CD4-positive, CD25-positive, alpha-beta regulatory T cell (primary cell): Measurements from ENCODE around the gene ZWINT. TPM values are rescaled to one million over a fixed set of nuclear protein-coding genes. Genes with fewer than 3 reads are reported as not detected.

Experiments
- ATAC-seq, 2 donors: fragments of 150-1000 bp; cut with Tn5 transposase; one replicate each; pipeline ENCODE4 v1.10.0; 2021; ENCODE audit warnings: low read depth in 2 of 2, moderate number of reproducible peaks in 2 of 2, moderate library complexity in 1 of 2
- DNase-seq, 3 donors: peaks; one replicate each; pipeline versions ENCODE4 v3.0.0 to v3.0.0-alpha.2; 2012 to 2022; ENCODE audit warnings: mixed read lengths in 1 of 3
- H3K27ac ChIP-seq: one replicate; pipeline ENCODE4 v1.7.0; 2013; ENCODE audit warnings: mild to moderate bottlenecking, low read length; ENCODE audit not compliant: insufficient read depth, poor library complexity, severe bottlenecking
- H3K27me3 ChIP-seq: one replicate; pipeline ENCODE4 v1.7.0; 2013; ENCODE audit warnings: low read length; ENCODE audit not compliant: control insufficient read depth, insufficient read depth
- H3K36me3 ChIP-seq: one replicate; pipeline ENCODE4 v1.7.0; 2013; ENCODE audit warnings: mild to moderate bottlenecking, low read length, moderate library complexity; ENCODE audit not compliant: control insufficient read depth, insufficient read depth
- H3K4me1 ChIP-seq: 2 replicates; pipeline ENCODE4 v1.7.0; 2013; ENCODE audit warnings: mild to moderate bottlenecking, low read length; ENCODE audit not compliant: insufficient read depth, control insufficient read depth, poor library complexity, severe bottlenecking
- H3K4me3 ChIP-seq: one replicate; pipeline ENCODE4 v1.7.0; 2013; ENCODE audit warnings: low read depth, mild to moderate bottlenecking, low read length, moderate library complexity
- H3K9me3 ChIP-seq, 2 experiments: 1 replicate in 1 of 2; 2 replicates in 1 of 2; pipeline ENCODE4 v1.7.0; 2013; ENCODE audit warnings: low read length in 2 of 2, mild to moderate bottlenecking in 1 of 2, moderate library complexity in 1 of 2; ENCODE audit not compliant: control insufficient read depth in 2 of 2
- H3K27ac Mint-ChIP-seq, 3 donors: one replicate each; pipeline ENCODE4 v1.8.0; 2020 to 2022; ENCODE audit warnings: mild to moderate bottlenecking in 3 of 3, mixed read lengths in 3 of 3, moderate library complexity in 2 of 3
- H3K27me3 Mint-ChIP-seq: one replicate; pipeline ENCODE4 v1.8.0; 2022; ENCODE audit warnings: mild to moderate bottlenecking, mixed read lengths
- H3K36me3 Mint-ChIP-seq: one replicate; pipeline ENCODE4 v1.8.0; 2020; ENCODE audit warnings: mixed read lengths
- H3K4me1 Mint-ChIP-seq, 4 donors: one replicate each; pipeline ENCODE4 v1.8.0; 2020 to 2022; ENCODE audit warnings: mixed read lengths in 4 of 4, mild to moderate bottlenecking in 1 of 4
- H3K4me3 Mint-ChIP-seq, 4 donors: one replicate each; pipeline ENCODE4 v1.8.0; 2020 to 2022; ENCODE audit warnings: mild to moderate bottlenecking in 4 of 4, mixed read lengths in 4 of 4, moderate library complexity in 3 of 4
- H3K9me3 Mint-ChIP-seq, 7 donors: one replicate each; pipeline ENCODE4 v1.8.0; 2020 to 2022; ENCODE audit warnings: mixed read lengths in 7 of 7, mild to moderate bottlenecking in 3 of 7, moderate library complexity in 2 of 7
- polyA plus RNA-seq, 4 donors: library from polyadenylated mRNA; unstranded; fragments of 300-500 nt; fragmentation: Illumina TruSeq; gene quantifications; one replicate each; pipeline ENCODE4 v1.2.3, GENCODE V29; 2021
- total RNA-seq: library from RNA; stranded (reverse); gene quantifications from one replicate; pipeline ENCODE4 v1.2.3, GENCODE V29; 2022

Gene ZWINT
- total and polyA plus RNA-seq, 5 donors from 2014 or later, result 3.4 to 13.7 (median 10.0) TPM

- Histone ChIP-seq H3K27ac (no peak overlapping the region), H3K9me3 (no peaks in the 10 kb centered on the region), H3K4me1 (no peaks in the 10 kb centered on the region), H3K36me3 (no peaks in the 10 kb centered on the region), H3K4me3 (no peak overlapping the region), H3K27me3 (no peaks in the 10 kb centered on the region)
- ATAC-seq, result no peak
- H3K27ac Mint-ChIP-seq, result no peak overlapping the region
- no peaks in the 10 kb centered on the region for H3K27me3 Mint-ChIP-seq
- no peaks in the 10 kb centered on the region for H3K36me3 Mint-ChIP-seq
- H3K9me3 Mint-ChIP-seq, result peaks cover 0 to 2% (median 0%) of the 10 kb centered on the region in 7 donors
- peaks cover 3 to 20% (median 14%) of the 10 kb centered on the region in 4 donors for H3K4me1 Mint-ChIP-seq
- DNase-seq, result no peak
- H3K4me3 Mint-ChIP-seq, result no peak overlapping the region
These were observed 11.4 kb downstream of the ZWINT start for GRCh38 chr10:56349611-56350010.

GRCh38 chr10:56348101-56348500 lies 13.0 kb downstream of the ZWINT start:
- Mint-ChIP-seq H3K9me3 (peaks cover 0 to 4% (median 0%) of the 10 kb centered on the region in 7 donors), H3K4me3 (no peak overlapping the region), H3K27me3 (no peaks in the 10 kb centered on the region), H3K4me1 (peaks cover 0 to 20% (median 9%) of the 10 kb centered on the region in 4 donors), H3K36me3 (no peaks in the 10 kb centered on the region), H3K27ac (no peak overlapping the region)
- DNase-seq (no peak), ATAC-seq (no peak)
- no peaks in the 10 kb centered on the region for H3K4me1 ChIP-seq
- H3K27me3 ChIP-seq, result no peaks in the 10 kb centered on the region
- no peak overlapping the region for H3K27ac ChIP-seq
- no peaks in the 10 kb centered on the region for H3K36me3 ChIP-seq
- no peak overlapping the region for H3K4me3 ChIP-seq
- no peaks in the 10 kb centered on the region for H3K9me3 ChIP-seq

- H3K9me3 Mint-ChIP-seq, result peaks cover 0 to 4% (median 0%) of the 10 kb centered on the region in 7 donors
- DNase-seq (no peak), ATAC-seq (no peak)
- Histone ChIP-seq H3K4me3 (no peak overlapping the region), H3K4me1 (no peaks in the 10 kb centered on the region), H3K27ac (no peak overlapping the region), H3K27me3 (no peaks in the 10 kb centered on the region), H3K36me3 (no peaks in the 10 kb centered on the region), H3K9me3 (no peaks in the 10 kb centered on the region)
- peaks cover 0 to 20% (median 6%) of the 10 kb centered on the region in 4 donors for H3K4me1 Mint-ChIP-seq
- H3K36me3 Mint-ChIP-seq, result no peaks in the 10 kb centered on the region
- H3K27ac Mint-ChIP-seq, result no peak overlapping the region
- no peaks in the 10 kb centered on the region for H3K27me3 Mint-ChIP-seq
- H3K4me3 Mint-ChIP-seq, result no peak overlapping the region
These were observed 14.1 kb downstream of the ZWINT start for GRCh38 chr10:56346845-56347415.

- no peak overlapping the region for H3K27ac Mint-ChIP-seq
- peaks cover 3 to 9% (median 4%) of the 10 kb centered on the region in 7 donors for H3K9me3 Mint-ChIP-seq
- H3K36me3 Mint-ChIP-seq, result no peaks in the 10 kb centered on the region
- H3K4me3 Mint-ChIP-seq, result no peak overlapping the region
- H3K36me3 ChIP-seq, result no peaks in the 10 kb centered on the region
- H3K27ac ChIP-seq, result no peak overlapping the region
- H3K9me3 ChIP-seq, result peaks cover 2 to 14% of the 10 kb centered on the region in 2 experiments
- DNase-seq (no peak), ATAC-seq (no peak)
- H3K27me3 Mint-ChIP-seq, result no peaks in the 10 kb centered on the region
- H3K4me3 ChIP-seq, result no peak overlapping the region
- no peaks in the 10 kb centered on the region for H3K4me1 ChIP-seq
- H3K27me3 ChIP-seq, result no peaks in the 10 kb centered on the region
- no peaks in the 10 kb centered on the region for H3K4me1 Mint-ChIP-seq
These were observed 19.4 kb downstream of the ZWINT start for GRCh38 chr10:56341612-56342011.

GRCh38 chr10:56329961-56330360 lies 31.1 kb downstream of the ZWINT start:
- Histone ChIP-seq H3K36me3 (no peaks in the 10 kb centered on the region), H3K4me3 (no peak overlapping the region), H3K27ac (no peak overlapping the region), H3K27me3 (no peaks in the 10 kb centered on the region), H3K9me3 (no peaks in the 10 kb centered on the region), H3K4me1 (no peaks in the 10 kb centered on the region)
- Mint-ChIP-seq H3K4me1 (no peaks in the 10 kb centered on the region), H3K4me3 (no peak overlapping the region), H3K27me3 (no peaks in the 10 kb centered on the region), H3K9me3 (peaks cover 0 to 7% (median 0%) of the 10 kb centered on the region in 7 donors), H3K36me3 (no peaks in the 10 kb centered on the region), H3K27ac (no peak overlapping the region)
- no peak for DNase-seq
- no peak for ATAC-seq

GRCh38 chr10:56327118-56327517 lies 33.9 kb downstream of the ZWINT start:
- Histone ChIP-seq H3K27ac (no peak overlapping the region), H3K36me3 (no peaks in the 10 kb centered on the region), H3K9me3 (no peaks in the 10 kb centered on the region), H3K27me3 (no peaks in the 10 kb centered on the region), H3K4me1 (no peaks in the 10 kb centered on the region), H3K4me3 (no peak overlapping the region)
- no peak for DNase-seq
- Mint-ChIP-seq H3K9me3 (peaks cover 0 to 4% (median 0%) of the 10 kb centered on the region in 7 donors), H3K27me3 (peaks cover 4% of the 10 kb centered on the region), H3K27ac (no peak overlapping the region), H3K36me3 (no peaks in the 10 kb centered on the region), H3K4me3 (no peak overlapping the region), H3K4me1 (no peaks in the 10 kb centered on the region)
- ATAC-seq, result no peak

GRCh38 chr10:56319386-56319785 lies 41.7 kb downstream of the ZWINT start:
- no peak overlapping the region for H3K27ac Mint-ChIP-seq
- H3K27ac ChIP-seq, result no peak overlapping the region
- peaks cover 4% of the 10 kb centered on the region for H3K27me3 Mint-ChIP-seq
- no peak overlapping the region for H3K4me3 Mint-ChIP-seq
- H3K36me3 ChIP-seq, result no peaks in the 10 kb centered on the region
- H3K4me1 Mint-ChIP-seq, result no peaks in the 10 kb centered on the region
- no peaks in the 10 kb centered on the region for H3K4me1 ChIP-seq
- no peak for DNase-seq
- H3K27me3 ChIP-seq, result no peaks in the 10 kb centered on the region
- no peaks in the 10 kb centered on the region for H3K36me3 Mint-ChIP-seq
- H3K9me3 ChIP-seq, result no peaks in the 10 kb centered on the region
- H3K9me3 Mint-ChIP-seq, result peaks cover 0 to 7% (median 0%) of the 10 kb centered on the region in 7 donors
- no peak overlapping the region for H3K4me3 ChIP-seq
- ATAC-seq, result no peak

GRCh38 chr10:56318816-56319215 lies 42.2 kb downstream of the ZWINT start:
- Mint-ChIP-seq H3K27ac (no peak overlapping the region), H3K4me3 (no peak overlapping the region)
- no peak for DNase-seq

More at GRCh38 chr10:56318816-56319215, 42.2 kb downstream of the ZWINT start:
- Histone ChIP-seq H3K4me3 (no peak overlapping the region), H3K9me3 (no peaks in the 10 kb centered on the region), H3K27me3 (no peaks in the 10 kb centered on the region), H3K36me3 (no peaks in the 10 kb centered on the region), H3K4me1 (no peaks in the 10 kb centered on the region), H3K27ac (no peak overlapping the region)
- Mint-ChIP-seq H3K9me3 (peaks cover 0 to 7% (median 0%) of the 10 kb centered on the region in 7 donors), H3K4me1 (no peaks in the 10 kb centered on the region), H3K27me3 (peaks cover 4% of the 10 kb centered on the region), H3K36me3 (no peaks in the 10 kb centered on the region)
- ATAC-seq, result no peak
